GM18861 (cell line): ENCODE results near the gene TMEM17.

Experiments used
- ATAC-seq: cut with Tn5 transposase; IDR thresholded peaks from one replicate; pipeline ENCODE4 v1.9.1; 2021; ENCODE audit not compliant: unreplicated experiment

TMEM17 gene

GRCh38 chr2:62457556-62457955 is 48.4 kb downstream of the TMEM17 start:
- no peak for ATAC-seq

- ATAC-seq: peak; percentile 64
These were observed 49.1 kb downstream of the TMEM17 start for GRCh38 chr2:62456721-62457539.

GRCh38 chr2:62455957-62456692 is 49.9 kb downstream of the TMEM17 start:
- ATAC-seq: no peak

GRCh38 chr2:62453955-62454354 is 52.0 kb downstream of the TMEM17 start:
- no peak for ATAC-seq

DNA sequence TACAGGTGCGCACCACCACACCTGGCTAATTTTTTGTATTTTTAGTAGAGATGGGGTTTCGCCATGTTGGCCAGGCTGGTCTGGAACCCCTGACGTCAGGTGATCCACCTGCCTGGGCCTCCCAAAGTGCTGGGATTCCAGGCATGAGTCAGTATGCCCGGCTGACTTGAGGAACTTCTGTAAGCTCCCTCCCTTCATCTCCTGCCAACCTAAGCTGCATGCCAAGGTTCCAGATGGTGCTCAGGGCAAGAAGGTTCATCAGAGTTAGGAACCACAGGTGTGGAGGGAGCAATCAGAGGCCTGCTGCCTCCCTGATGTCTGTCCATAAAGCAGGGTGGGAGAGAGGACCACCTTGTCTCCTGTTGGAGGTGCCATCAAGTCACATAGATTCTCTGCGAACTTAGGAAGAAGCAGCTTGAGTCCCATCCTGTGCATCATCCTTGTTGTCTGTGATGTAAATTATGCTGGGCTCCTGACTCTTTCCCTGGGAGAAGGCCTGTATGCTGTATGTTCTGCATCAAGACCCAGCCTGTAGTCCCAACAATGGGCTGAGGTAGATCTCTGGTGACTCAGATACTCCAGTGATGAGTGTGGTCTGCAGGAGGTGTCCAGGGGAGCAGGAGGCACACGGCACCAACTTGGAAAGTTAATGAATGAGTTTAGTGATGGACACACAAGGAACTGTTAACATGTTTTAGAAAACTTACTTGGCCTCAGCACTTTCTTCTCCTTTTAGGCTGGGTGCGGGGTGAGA is 53.1 kb downstream of the TMEM17 start:
- no peak for ATAC-seq

DNA sequence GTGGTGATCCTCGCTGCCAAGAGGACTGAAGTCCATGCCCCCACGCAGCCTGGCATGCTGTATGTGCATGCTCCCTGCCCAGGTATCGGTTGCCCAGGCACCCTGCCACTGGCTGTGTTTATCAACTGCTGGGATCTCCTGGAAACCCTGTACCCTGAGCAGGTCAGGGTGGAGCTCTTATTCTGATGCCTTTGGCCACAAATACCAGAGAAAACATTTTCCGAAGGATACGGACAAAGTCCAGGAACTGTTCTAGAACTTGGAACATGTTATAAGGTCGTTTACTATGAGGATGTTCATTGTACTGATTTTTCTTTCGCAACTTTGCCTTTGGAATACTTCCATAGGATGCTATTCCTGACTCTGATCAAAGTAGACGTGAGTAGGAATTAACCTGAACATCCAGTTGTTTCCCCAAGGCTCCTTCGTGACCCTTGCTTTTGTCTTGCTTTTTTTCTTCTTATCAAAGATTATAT is 55.2 kb downstream of the TMEM17 start:
- no peak for ATAC-seq
